GM18909 (cell line): ENCODE data around the gene PIM2.
"Not testable (repeated sequence)": the region's sequence is repeated elsewhere in the genome, so short reads cannot be mapped to it uniquely, and the experiment has no call there.

Source experiments
- ATAC-seq: cut with Tn5 transposase; IDR thresholded peaks from one replicate; pipeline ENCODE4 v1.9.1; 2021; ENCODE audit warnings: mild to moderate bottlenecking; ENCODE audit not compliant: unreplicated experiment, poor library complexity

Gene PIM2

GRCh38 chrX:48886586-48886985 is 32.2 kb downstream of the PIM2 start:
- ATAC-seq, result not testable (repeated sequence)

- no peak for ATAC-seq
Observed at GRCh38 chrX:48883729-48884128, 35.1 kb downstream of the PIM2 start.

GRCh38 chrX:48876944-48877343 is 41.9 kb downstream of the PIM2 start:
- not testable (repeated sequence) for ATAC-seq

GRCh38 chrX:48872017-48872416 is 46.8 kb downstream of the PIM2 start:
- ATAC-seq, result not testable (repeated sequence)

GRCh38 chrX:48864210-48864609 is 54.6 kb downstream of the PIM2 start:
- ATAC-seq, result no peak
